ENCODE measurements around the gene ARL13B.

DNA sequence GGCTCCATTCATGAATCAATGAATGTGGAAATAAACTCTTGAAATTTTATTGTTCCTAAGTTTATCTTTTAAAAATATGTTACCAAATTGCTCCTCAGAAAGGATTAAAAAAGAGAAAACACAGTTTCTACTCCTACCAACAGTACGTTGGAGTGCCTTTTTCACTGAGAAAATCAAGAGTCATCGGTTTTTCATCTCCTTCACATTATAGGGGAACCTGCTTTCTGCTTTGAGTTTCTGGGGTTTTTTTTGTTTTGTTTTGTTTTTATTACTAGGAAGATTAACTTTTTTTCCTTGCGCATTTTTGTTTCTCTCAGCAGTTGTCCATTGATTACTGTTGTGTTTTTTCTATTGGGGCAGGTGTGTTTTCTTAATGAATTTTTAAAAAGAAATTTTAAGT lies 3.5 kb downstream of the ARL13B start:
- TF ChIP-seq, protein P1, sequence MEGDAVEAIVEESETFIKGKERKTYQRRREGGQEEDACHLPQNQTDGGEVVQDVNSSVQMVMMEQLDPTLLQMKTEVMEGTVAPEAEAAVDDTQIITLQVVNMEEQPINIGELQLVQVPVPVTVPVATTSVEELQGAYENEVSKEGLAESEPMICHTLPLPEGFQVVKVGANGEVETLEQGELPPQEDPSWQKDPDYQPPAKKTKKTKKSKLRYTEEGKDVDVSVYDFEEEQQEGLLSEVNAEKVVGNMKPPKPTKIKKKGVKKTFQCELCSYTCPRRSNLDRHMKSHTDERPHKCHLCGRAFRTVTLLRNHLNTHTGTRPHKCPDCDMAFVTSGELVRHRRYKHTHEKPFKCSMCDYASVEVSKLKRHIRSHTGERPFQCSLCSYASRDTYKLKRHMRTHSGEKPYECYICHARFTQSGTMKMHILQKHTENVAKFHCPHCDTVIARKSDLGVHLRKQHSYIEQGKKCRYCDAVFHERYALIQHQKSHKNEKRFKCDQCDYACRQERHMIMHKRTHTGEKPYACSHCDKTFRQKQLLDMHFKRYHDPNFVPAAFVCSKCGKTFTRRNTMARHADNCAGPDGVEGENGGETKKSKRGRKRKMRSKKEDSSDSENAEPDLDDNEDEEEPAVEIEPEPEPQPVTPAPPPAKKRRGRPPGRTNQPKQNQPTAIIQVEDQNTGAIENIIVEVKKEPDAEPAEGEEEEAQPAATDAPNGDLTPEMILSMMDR (IDR thresholded peaks at IDR 0.05; ENCODE audit: low read depth, low read length, poor library complexity, severe bottlenecking), result no peak
- no peak for TF ChIP-seq EZH2phosphoT487 (IDR thresholded peaks at IDR 0.05; ENCODE audit: borderline replicate concordance, low read length)

All from DOHH2 (cell line).